Activated CD4-positive, alpha-beta T cell treated with anti-CD3 and anti-CD28 coated beads for 48 hours (primary cell): ENCODE measurements around the gene FOXC2.
A peak's percentile ranks its signal among the peaks of the same experiment; 100 is the strongest.

ENCODE experiments used
- DNase-seq: peaks from one replicate; pipeline ENCODE4 v3.0.0-alpha.2; 2020

FOXC2 gene

GRCh38 chr16:86593913-86594620 is 27.4 kb downstream of the FOXC2 start:
- DNase-seq: no peak

- DNase-seq: no peak
Measured at GRCh38 chr16:86594721-86595120, 28.1 kb downstream of the FOXC2 start.

- no peak for DNase-seq
Measured at GRCh38 chr16:86595983-86596605, 29.5 kb downstream of the FOXC2 start.

GRCh38 chr16:86597126-86597879 is 30.7 kb downstream of the FOXC2 start:
- no peak for DNase-seq

- no peak for DNase-seq
Measured at GRCh38 chr16:86597880-86598606, 31.4 kb downstream of the FOXC2 start.

GRCh38 chr16:86598607-86599565 is 32.3 kb downstream of the FOXC2 start:
- DNase-seq: no peak

GRCh38 chr16:86601356-86601755 is 34.7 kb downstream of the FOXC2 start:
- no peak for DNase-seq

GRCh38 chr16:86602521-86602920 is 35.9 kb downstream of the FOXC2 start:
- no peak for DNase-seq

GRCh38 chr16:86604436-86605193 is 38.0 kb downstream of the FOXC2 start:
- peak; percentile 51 for DNase-seq

- DNase-seq: no peak
Measured at GRCh38 chr16:86605950-86606349, 39.3 kb downstream of the FOXC2 start.

- DNase-seq: no peak
Measured at GRCh38 chr16:86608301-86608747, 41.7 kb downstream of the FOXC2 start.

GRCh38 chr16:86609115-86609514 is 42.5 kb downstream of the FOXC2 start:
- no peak for DNase-seq

- DNase-seq: no peak
Measured at GRCh38 chr16:86609661-86610060, 43.0 kb downstream of the FOXC2 start.

GRCh38 chr16:86610779-86611524 is 44.3 kb downstream of the FOXC2 start:
- no peak for DNase-seq

GRCh38 chr16:86611525-86611855 is 44.9 kb downstream of the FOXC2 start:
- no peak for DNase-seq

GRCh38 chr16:86611941-86612340 is 45.3 kb downstream of the FOXC2 start:
- no peak for DNase-seq

- DNase-seq: no peak
Measured at GRCh38 chr16:86614699-86615098, 48.1 kb downstream of the FOXC2 start.

- no peak for DNase-seq
Measured at GRCh38 chr16:86616906-86617305, 50.3 kb downstream of the FOXC2 start.

- no peak for DNase-seq
Measured at GRCh38 chr16:86618431-86619238, 52.0 kb downstream of the FOXC2 start.
